HG02852 (cell line): ENCODE measurements around the gene CLSTN2.

Experiments
- ATAC-seq: cut with Tn5 transposase; IDR thresholded peaks from one replicate; pipeline ENCODE4 v1.9.1; 2021; ENCODE audit warnings: mild to moderate bottlenecking, moderate library complexity; ENCODE audit not compliant: unreplicated experiment

The CLSTN2 gene

GRCh38 chr3:140177943-140178342, 243.0 kb downstream of the CLSTN2 start:
- ATAC-seq: peak; percentile 65

GRCh38 chr3:140178482-140178881, 243.5 kb downstream of the CLSTN2 start:
- ATAC-seq: no peak

GRCh38 chr3:140180603-140181002, 245.6 kb downstream of the CLSTN2 start:
- ATAC-seq: no peak

- ATAC-seq: no peak
These were observed 250.4 kb downstream of the CLSTN2 start for GRCh38 chr3:140185375-140185774.

- no peak for ATAC-seq
These were observed 251.5 kb downstream of the CLSTN2 start for GRCh38 chr3:140186421-140186920.

GRCh38 chr3:140187028-140187427, 252.0 kb downstream of the CLSTN2 start:
- ATAC-seq: no peak

- ATAC-seq: no peak
These were observed 252.8 kb downstream of the CLSTN2 start for GRCh38 chr3:140187656-140188221.

- ATAC-seq: no peak
These were observed 253.3 kb downstream of the CLSTN2 start for GRCh38 chr3:140188285-140188684.

- ATAC-seq: no peak
These were observed 254.3 kb downstream of the CLSTN2 start for GRCh38 chr3:140189267-140189666.

GRCh38 chr3:140189976-140190375, 255.0 kb downstream of the CLSTN2 start:
- ATAC-seq: no peak

GRCh38 chr3:140196970-140197369, 262.0 kb downstream of the CLSTN2 start:
- no peak for ATAC-seq

GRCh38 chr3:140198242-140198641, 263.3 kb downstream of the CLSTN2 start:
- ATAC-seq: no peak

GRCh38 chr3:140199008-140199407, 264.0 kb downstream of the CLSTN2 start:
- ATAC-seq: no peak

GRCh38 chr3:140199743-140200142, 264.8 kb downstream of the CLSTN2 start:
- ATAC-seq: no peak

GRCh38 chr3:140203510-140203909, 268.5 kb downstream of the CLSTN2 start:
- no peak for ATAC-seq

GRCh38 chr3:140204271-140204984, 269.4 kb downstream of the CLSTN2 start:
- no peak for ATAC-seq

- ATAC-seq: no peak
These were observed 270.6 kb downstream of the CLSTN2 start for GRCh38 chr3:140205598-140205997.

GRCh38 chr3:140206196-140207040, 271.4 kb downstream of the CLSTN2 start:
- no peak for ATAC-seq

- no peak for ATAC-seq
These were observed 272.6 kb downstream of the CLSTN2 start for GRCh38 chr3:140207541-140207940.

- no peak for ATAC-seq
These were observed 281.3 kb downstream of the CLSTN2 start for GRCh38 chr3:140216249-140216648.

GRCh38 chr3:140219291-140219690, 284.3 kb downstream of the CLSTN2 start:
- ATAC-seq: no peak
